Measurements from ENCODE around the gene PPCS. TPM values are rescaled to one million over a fixed set of nuclear protein-coding genes. Genes with fewer than 3 reads are reported as not detected.
A peak's percentile ranks its signal among the peaks of the same experiment; 100 is the strongest.
"Not testable (repeated sequence)": the region's sequence is repeated elsewhere in the genome, so short reads cannot be mapped to it uniquely, and the experiment has no call there.

Gene PPCS
- total RNA-seq, 1 donor from 2014 or later: 42.7 TPM

DNA sequence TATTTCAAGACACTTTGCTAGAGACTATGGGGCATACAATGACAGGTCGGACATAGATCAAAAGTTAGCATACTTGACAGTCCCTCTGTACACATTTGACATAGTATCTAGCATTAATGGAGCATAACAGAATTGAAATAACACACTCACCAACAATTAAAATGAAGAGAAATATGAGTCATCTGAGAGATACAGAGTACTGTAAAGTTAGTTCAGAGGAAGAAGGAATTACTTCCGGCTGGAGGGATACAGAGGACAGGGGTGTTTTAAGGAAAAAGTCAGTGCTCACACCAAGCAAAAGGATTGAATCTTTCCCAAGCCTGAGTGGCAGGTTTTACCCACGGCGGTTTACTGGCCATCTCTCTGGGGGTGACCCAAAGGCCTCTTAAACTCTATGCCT is 3.0 kb upstream of the PPCS start:
- DNase-seq (ENCODE audit: low read depth): peak; percentile 13

DNA sequence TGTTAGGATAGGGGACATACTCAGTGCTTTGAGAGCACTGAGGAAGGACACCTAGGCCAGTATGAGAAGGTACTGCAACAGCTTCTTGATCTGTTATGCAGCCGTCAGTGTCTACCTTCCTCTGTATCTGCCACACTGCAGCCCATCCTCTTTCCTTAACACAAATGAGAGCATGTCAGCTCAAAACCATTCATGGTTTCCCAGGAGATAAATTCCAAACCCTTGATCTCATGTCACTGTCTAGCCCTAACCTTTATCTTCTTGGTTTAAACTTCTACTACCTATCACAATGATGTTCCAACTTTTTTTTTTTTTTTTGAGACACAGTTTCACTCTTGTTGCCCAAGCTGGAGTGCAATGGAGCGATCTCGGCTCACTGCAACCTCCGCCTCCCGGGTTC is 1.9 kb upstream of the PPCS start:
- DNase-seq (ENCODE audit: low read depth): peak; percentile 82

- DNase-seq (ENCODE audit: low read depth): peak; percentile 55
These were observed 379 bp downstream of the PPCS start for GRCh38 chr1:42456754-42457089.

- DNase-seq (ENCODE audit: low read depth): no peak
These were observed 4.9 kb downstream of the PPCS start for GRCh38 chr1:42461196-42461595.

- peak; percentile 98 for DNase-seq (ENCODE audit: low read depth)
These were observed 6.8 kb downstream of the PPCS start, which contains the start of gene CCDC30 for GRCh38 chr1:42462828-42463763. CCDC30 (plus strand) TSS chr1:42463286; CDS start chr1:42480552, 17,266 bp downstream.

DNA sequence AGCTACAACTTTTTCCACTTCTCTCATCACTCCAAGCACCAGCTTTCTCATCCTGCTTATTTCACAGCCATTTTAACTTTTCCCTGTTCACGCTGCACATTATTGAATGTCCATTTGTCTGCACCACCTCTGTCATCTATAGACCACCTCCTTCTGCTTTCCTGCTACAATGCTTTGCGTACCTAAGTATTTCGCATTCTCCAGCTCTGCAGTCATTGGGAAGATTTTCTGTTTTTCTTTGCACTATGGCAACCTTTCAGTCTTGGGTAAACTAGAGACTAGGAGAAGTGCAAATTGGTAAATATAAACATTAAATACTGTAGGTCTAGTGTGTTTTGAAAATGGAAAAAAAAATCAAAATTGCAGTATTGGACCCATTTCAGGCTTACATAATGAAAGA is 7.6 kb downstream of the PPCS start:
- DNase-seq (ENCODE audit: low read depth): peak; percentile 46

DNA sequence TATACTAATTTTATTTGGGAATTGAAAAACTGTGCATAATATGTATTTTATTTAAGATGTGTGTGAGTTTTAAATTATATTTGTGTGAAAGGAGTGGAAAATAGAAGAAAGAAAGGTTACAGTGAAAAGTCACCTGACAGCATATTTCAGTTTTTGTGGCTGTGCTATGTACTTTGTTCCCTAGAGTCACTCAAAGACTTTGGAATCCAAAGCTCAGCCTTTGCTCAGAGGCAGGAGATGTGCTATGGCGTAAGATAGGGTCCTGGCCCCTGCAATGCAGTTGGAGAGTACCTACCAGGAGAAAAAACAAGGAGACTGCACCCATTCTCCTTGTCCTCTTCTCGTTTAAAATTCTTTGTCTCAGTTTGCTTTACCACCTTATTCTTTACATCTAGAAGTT is 9.7 kb downstream of the PPCS start:
- no peak for DNase-seq (ENCODE audit: low read depth)

DNA sequence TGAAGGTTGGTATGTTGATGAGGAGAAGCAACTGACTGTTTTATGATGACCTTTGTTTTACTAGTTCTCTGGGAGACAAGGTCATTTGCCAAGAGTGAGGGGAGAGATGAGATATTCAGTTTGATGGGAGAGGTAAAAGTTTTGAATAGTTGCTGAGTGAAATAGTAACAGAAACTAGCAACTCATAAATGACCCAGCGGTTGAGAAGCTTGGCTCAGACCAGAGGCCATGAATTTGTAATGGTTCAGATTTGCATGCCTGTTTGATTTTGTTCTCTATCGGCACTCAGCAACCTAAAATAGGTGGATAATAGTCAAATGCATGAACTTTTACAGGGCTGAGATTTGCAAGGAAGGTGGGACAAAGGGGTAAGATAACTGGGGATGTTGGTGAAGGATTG is 13.4 kb downstream of the PPCS start:
- DNase-seq (ENCODE audit: low read depth): no peak

DNA sequence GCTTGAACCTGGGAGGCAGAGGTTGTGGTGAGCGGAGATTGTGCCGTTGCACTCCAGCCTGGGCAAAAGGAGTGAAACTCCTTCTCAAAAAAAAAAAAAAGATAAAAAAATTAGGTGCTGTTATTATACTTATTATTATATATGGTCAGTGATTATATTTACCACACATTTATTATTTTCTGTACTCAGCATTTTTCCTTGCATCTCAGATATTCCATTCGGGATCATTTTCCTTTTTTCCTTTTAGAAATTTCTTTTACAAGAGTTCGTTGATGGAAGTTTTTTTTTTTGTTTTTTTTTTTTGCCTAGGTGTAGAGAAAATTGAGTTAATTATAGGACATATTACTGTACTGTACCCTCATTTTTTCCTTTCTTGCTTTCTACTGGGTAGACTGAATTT is 20.3 kb downstream of the PPCS start:
- DNase-seq (ENCODE audit: low read depth): no peak

DNA sequence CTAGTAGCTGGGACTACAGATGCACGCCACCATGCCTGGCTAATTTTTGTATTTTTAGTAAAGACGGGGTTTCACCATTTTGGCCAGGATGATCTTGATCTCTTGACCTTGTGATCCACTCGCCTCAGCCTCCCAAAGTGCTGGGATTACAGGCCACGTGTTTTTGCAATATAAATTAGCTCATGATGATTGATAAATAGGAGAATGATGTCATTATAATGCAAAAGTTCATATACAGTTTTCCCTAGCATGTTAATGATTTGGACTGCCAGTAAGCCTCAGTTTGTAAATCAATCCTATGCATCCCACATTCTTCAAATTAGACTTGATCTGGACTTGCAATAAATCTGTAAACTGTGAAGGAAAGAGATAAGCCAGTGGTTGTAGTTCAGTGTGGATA is 21.0 kb downstream of the PPCS start:
- DNase-seq (ENCODE audit: low read depth): not testable (repeated sequence)

GRCh38 chr1:42477775-42478174 is 21.4 kb downstream of the PPCS start:
- no peak for DNase-seq (ENCODE audit: low read depth)

- no peak for DNase-seq (ENCODE audit: low read depth)
These were observed 23.3 kb downstream of the PPCS start for GRCh38 chr1:42479621-42480020.

GRCh38 chr1:42480921-42481320 is 24.6 kb downstream of the PPCS start:
- DNase-seq (ENCODE audit: low read depth): no peak

GRCh38 chr1:42482635-42483153 is 26.4 kb downstream of the PPCS start:
- DNase-seq (ENCODE audit: low read depth): no peak

GRCh38 chr1:42484382-42484781 is 28.0 kb downstream of the PPCS start:
- DNase-seq (ENCODE audit: low read depth): peak; percentile 80

GRCh38 chr1:42490237-42490636 is 33.9 kb downstream of the PPCS start:
- no peak for DNase-seq (ENCODE audit: low read depth)

GRCh38 chr1:42502031-42502430 is 45.7 kb downstream of the PPCS start:
- DNase-seq (ENCODE audit: low read depth): not testable (repeated sequence)

- no peak for DNase-seq (ENCODE audit: low read depth)
These were observed 48.3 kb downstream of the PPCS start for GRCh38 chr1:42504535-42505128.

DNA sequence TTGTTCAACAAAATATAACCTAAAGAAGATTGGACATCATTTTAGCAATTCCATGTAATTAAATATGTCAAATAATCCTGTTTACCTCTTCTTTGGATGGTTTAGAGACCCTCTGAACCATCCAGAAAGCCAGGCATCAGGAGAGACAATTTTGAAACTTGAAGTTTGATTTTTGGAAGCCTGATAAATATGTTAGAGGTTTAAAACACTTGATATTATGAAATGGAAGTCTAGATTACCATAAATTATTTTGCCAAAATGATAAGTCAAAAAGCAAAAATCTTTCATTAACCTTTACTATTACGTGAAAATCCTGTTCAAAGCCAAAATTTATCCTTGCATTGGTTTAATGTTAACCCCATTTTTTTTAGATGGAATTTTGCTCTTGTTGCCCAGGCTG is 50.2 kb downstream of the PPCS start:
- DNase-seq (ENCODE audit: low read depth): no peak

Data from renal cortical epithelial cell (primary cell).